TTC549 (cell line): ENCODE measurements around the gene PWP2.
"Not testable (repeated sequence)": the region's sequence is repeated elsewhere in the genome, so short reads cannot be mapped to it uniquely, and the experiment has no call there.

ENCODE experiments used
- FAIRE-seq: peaks from 2 replicates; lab custom pipeline; 2012; peaks lifted over from hg19 to GRCh38; lab: Jason Lieb, UNC

The PWP2 gene

GRCh38 chr21:44165933-44166332 lies 58.7 kb downstream of the PWP2 start:
- FAIRE-seq: not testable (repeated sequence)

GRCh38 chr21:44167527-44167926 lies 60.3 kb downstream of the PWP2 start:
- not testable (repeated sequence) for FAIRE-seq

GRCh38 chr21:44170326-44170725 lies 63.1 kb downstream of the PWP2 start:
- FAIRE-seq: not testable (repeated sequence)

GRCh38 chr21:44170863-44171262 lies 63.7 kb downstream of the PWP2 start:
- not testable (repeated sequence) for FAIRE-seq

GRCh38 chr21:44171962-44172572 lies 64.9 kb downstream of the PWP2 start:
- not testable (repeated sequence) for FAIRE-seq

GRCh38 chr21:44172741-44173140 lies 65.5 kb downstream of the PWP2 start:
- FAIRE-seq: not testable (repeated sequence)

GRCh38 chr21:44175189-44175588 lies 68.0 kb downstream of the PWP2 start:
- FAIRE-seq: not testable (repeated sequence)

GRCh38 chr21:44176127-44176526 lies 68.9 kb downstream of the PWP2 start:
- not testable (repeated sequence) for FAIRE-seq
